HG03565 (cell line): ENCODE data around the gene METRNL.

Experiments
- ATAC-seq: cut with Tn5 transposase; IDR thresholded peaks from one replicate; pipeline ENCODE4 v1.9.1; 2021; ENCODE audit warnings: mild to moderate bottlenecking, moderate library complexity; ENCODE audit not compliant: unreplicated experiment

Gene METRNL

GRCh38 chr17:83089328-83090132 is 10.1 kb downstream of the METRNL start:
- ATAC-seq = no peak

- ATAC-seq = no peak
Observed at GRCh38 chr17:83090444-83091256, 11.2 kb downstream of the METRNL start.

- no peak for ATAC-seq
Observed at GRCh38 chr17:83091257-83092141, 12.1 kb downstream of the METRNL start.

GRCh38 chr17:83092186-83092585 is 12.8 kb downstream of the METRNL start:
- no peak for ATAC-seq

- ATAC-seq = no peak
Observed at GRCh38 chr17:83092931-83093330, 13.5 kb downstream of the METRNL start.

- ATAC-seq = no peak
Observed at GRCh38 chr17:83093506-83093905, 14.1 kb downstream of the METRNL start.

GRCh38 chr17:83094291-83094690 is 14.9 kb downstream of the METRNL start:
- no peak for ATAC-seq

GRCh38 chr17:83095016-83095415 is 15.6 kb downstream of the METRNL start:
- ATAC-seq = no peak

GRCh38 chr17:83096401-83097224 is 17.2 kb downstream of the METRNL start:
- ATAC-seq = no peak

GRCh38 chr17:83097831-83098230 is 18.4 kb downstream of the METRNL start:
- no peak for ATAC-seq

GRCh38 chr17:83098241-83099085 is 19.1 kb downstream of the METRNL start:
- ATAC-seq = no peak

GRCh38 chr17:83099086-83099555 is 19.7 kb downstream of the METRNL start:
- ATAC-seq = no peak

GRCh38 chr17:83099570-83100181 is 20.3 kb downstream of the METRNL start:
- ATAC-seq = no peak

- ATAC-seq = no peak
Observed at GRCh38 chr17:83100220-83100852, 20.9 kb downstream of the METRNL start.

GRCh38 chr17:83100853-83101391 is 21.5 kb downstream of the METRNL start:
- ATAC-seq = no peak

- ATAC-seq = no peak
Observed at GRCh38 chr17:83101805-83102480, 22.5 kb downstream of the METRNL start.

- no peak for ATAC-seq
Observed at GRCh38 chr17:83103200-83103942, 24.0 kb downstream of the METRNL start.
